GM06990 (cell line): ENCODE data around the gene CRMP1.

Experiments
- DNase-seq: peaks from one replicate; pipeline ENCODE4 v3.0.0-alpha.2; 2011; ENCODE audit not compliant: insufficient read length; ENCODE audit errors: extremely low read depth
- H3K27me3 ChIP-seq: replicated peaks from 2 replicates; pipeline ENCODE4 v1.6.0; 2011; ENCODE audit warnings: low read length; ENCODE audit not compliant: control insufficient read depth, insufficient read depth
- H3K36me3 ChIP-seq: 2 replicates; pipeline ENCODE4 v1.5.1; 2011; ENCODE audit warnings: low read length; ENCODE audit not compliant: control insufficient read depth, insufficient read depth
- H3K4me3 ChIP-seq: replicated peaks from 2 replicates; pipeline ENCODE4 v1.5.1; 2011; ENCODE audit warnings: low read depth, mild to moderate bottlenecking, control low read depth, low read length
- CTCF ChIP-seq: IDR thresholded peaks from 2 replicates; pipeline ENCODE4 v1.5.1; 2011; ENCODE audit warnings: low read length, control low read depth, mild to moderate bottlenecking, inconsistent platforms; ENCODE audit not compliant: insufficient read depth, poor library complexity, severe bottlenecking

The CRMP1 gene

GRCh38 chr4:5908876-5909427 lies 16.1 kb upstream of the CRMP1 start:
- TF ChIP-seq CTCF = no peak
- Histone ChIP-seq H3K36me3 (no peaks in the 10 kb centered on the region), H3K4me3 (no peak overlapping the region), H3K27me3 (no peaks in the 10 kb centered on the region)
- DNase-seq = no peak

- Histone ChIP-seq H3K27me3 (no peaks in the 10 kb centered on the region), H3K4me3 (no peak overlapping the region), H3K36me3 (no peaks in the 10 kb centered on the region)
- no peak for TF ChIP-seq CTCF
- no peak for DNase-seq
These were observed 13.3 kb upstream of the CRMP1 start for GRCh38 chr4:5906191-5906590.

GRCh38 chr4:5905714-5906113 lies 12.8 kb upstream of the CRMP1 start:
- H3K27me3 ChIP-seq = no peaks in the 10 kb centered on the region
- no peak for TF ChIP-seq CTCF
- H3K36me3 ChIP-seq = no peaks in the 10 kb centered on the region
- H3K4me3 ChIP-seq = no peak overlapping the region
- no peak for DNase-seq

GRCh38 chr4:5900844-5901243 lies 8.0 kb upstream of the CRMP1 start:
- TF ChIP-seq CTCF = no peak
- no peaks in the 10 kb centered on the region for H3K36me3 ChIP-seq
- H3K27me3 ChIP-seq = no peaks in the 10 kb centered on the region
- H3K4me3 ChIP-seq = no peak overlapping the region
- no peak for DNase-seq

GRCh38 chr4:5899881-5900280 lies 7.0 kb upstream of the CRMP1 start:
- Histone ChIP-seq H3K36me3 (no peaks in the 10 kb centered on the region), H3K27me3 (no peaks in the 10 kb centered on the region), H3K4me3 (no peak overlapping the region)
- no peak for DNase-seq
- TF ChIP-seq CTCF = no peak

- Histone ChIP-seq H3K4me3 (no peak overlapping the region), H3K36me3 (no peaks in the 10 kb centered on the region), H3K27me3 (no peaks in the 10 kb centered on the region)
- DNase-seq = no peak
- no peak for TF ChIP-seq CTCF
These were observed 6.5 kb upstream of the CRMP1 start for GRCh38 chr4:5899396-5899795.
